Heart left ventricle (tissue), 13 donors: Measurements from ENCODE around the gene FAM210A.

ENCODE experiments used
- POLR2A ChIP-seq, 2 donors: fragments of 450-650 bp; IDR thresholded peaks; one replicate each; pipeline ENCODE4 v1.6.1; 2017; ENCODE audit warnings: antibody characterized with exemption in 2 of 2, mild to moderate bottlenecking in 2 of 2, moderate library complexity in 2 of 2
- TF ChIP-seq, protein P1 (sequence below), 12 donors: fragments of 200-600 bp; sonication (generic) in 4 of 12; IDR thresholded peaks; one replicate each; pipeline versions ENCODE4 v1.5.0 to v1.8.0; 2018 to 2022; ENCODE audit warnings: antibody characterized with exemption in 12 of 12, mild to moderate bottlenecking in 5 of 12
- donor health status: ischemic (EF 13 %, LVEDD 7.1; RV severe dilation, severe dysfunction).
- donor health status: DM: no; HTN: yes; CAD: no.
- donor health status: DM: no; HTN: no; CAD: no.
- donor health status: ischemic (EF 25% LVEDD 6.9; RV normal size, moderate dysfunction).
- donor health status: ischemic (EF 25% LVEDD 5.7; RV mildly dilated, moderate dysfunction).
- donor health status: ischemic (EF 35%, LVEDD 5.7; RV mildly dilated, moderate dysfunction).
- donor health status: nonischemic (EF 11% LVEDD 7.7; RV severe dilation, severe dysfunction).
- donor health status: DM: yes; HTN: yes; CAD: no.
- donor health status: PGD.
- donor health status: ischemic (EF 29% LVEDD 5.4; RV normal size, mild dysfunction).
- donor health status: nonischemic (EF 23%, LVEDD 6.1; RV moderate dilation, normal function).

- TF ChIP-seq, protein P1, sequence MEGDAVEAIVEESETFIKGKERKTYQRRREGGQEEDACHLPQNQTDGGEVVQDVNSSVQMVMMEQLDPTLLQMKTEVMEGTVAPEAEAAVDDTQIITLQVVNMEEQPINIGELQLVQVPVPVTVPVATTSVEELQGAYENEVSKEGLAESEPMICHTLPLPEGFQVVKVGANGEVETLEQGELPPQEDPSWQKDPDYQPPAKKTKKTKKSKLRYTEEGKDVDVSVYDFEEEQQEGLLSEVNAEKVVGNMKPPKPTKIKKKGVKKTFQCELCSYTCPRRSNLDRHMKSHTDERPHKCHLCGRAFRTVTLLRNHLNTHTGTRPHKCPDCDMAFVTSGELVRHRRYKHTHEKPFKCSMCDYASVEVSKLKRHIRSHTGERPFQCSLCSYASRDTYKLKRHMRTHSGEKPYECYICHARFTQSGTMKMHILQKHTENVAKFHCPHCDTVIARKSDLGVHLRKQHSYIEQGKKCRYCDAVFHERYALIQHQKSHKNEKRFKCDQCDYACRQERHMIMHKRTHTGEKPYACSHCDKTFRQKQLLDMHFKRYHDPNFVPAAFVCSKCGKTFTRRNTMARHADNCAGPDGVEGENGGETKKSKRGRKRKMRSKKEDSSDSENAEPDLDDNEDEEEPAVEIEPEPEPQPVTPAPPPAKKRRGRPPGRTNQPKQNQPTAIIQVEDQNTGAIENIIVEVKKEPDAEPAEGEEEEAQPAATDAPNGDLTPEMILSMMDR (IDR thresholded peaks at IDR 0.05), result peak in 4 of 12 donors; percentile 0 to 17 (median 14)
- no peak for TF ChIP-seq POLR2A (IDR thresholded peaks at IDR 0.05)
Observed at GRCh38 chr18:13641551-13642439, 84.6 kb downstream of the FAM210A start.
